Smooth muscle cell (in vitro differentiated cells): ENCODE data around the gene CLEC5A. TPM values are rescaled to one million over a fixed set of nuclear protein-coding genes. Genes with fewer than 3 reads are reported as not detected.

Experiments
- DNase-seq: peaks from one replicate; lab custom pipeline; 2025; ENCODE audit not compliant: unreplicated experiment; lab: John Stamatoyannopoulos, UW
- H2AFZ ChIP-seq: fragments of 200-600 bp; sonication (generic); 2 replicates; pipeline ENCODE4 v1.6.0; 2016; ENCODE audit warnings: antibody characterized with exemption, low read depth, mild to moderate bottlenecking
- H3F3A ChIP-seq: fragments of 200-600 bp; sonication (generic); 2 replicates; pipeline ENCODE4 v1.6.0; 2017; ENCODE audit warnings: antibody characterized with exemption, low read depth
- H3K27ac ChIP-seq: fragments of 200-600 bp; sonication (generic); 2 replicates; pipeline ENCODE4 v1.5.1; 2016; ENCODE audit warnings: low read depth, mild to moderate bottlenecking
- H3K27me3 ChIP-seq: fragments of 200-600 bp; sonication (generic); 2 replicates; pipeline ENCODE4 v1.6.1; 2016; ENCODE audit warnings: low read depth, mild to moderate bottlenecking
- H3K36me3 ChIP-seq: fragments of 200-600 bp; sonication (generic); 2 replicates; pipeline ENCODE4 v1.5.1; 2016; ENCODE audit warnings: low read depth
- H3K4me1 ChIP-seq: fragments of 200-600 bp; sonication (generic); 2 replicates; pipeline ENCODE4 v1.5.1; 2016; ENCODE audit warnings: low read depth
- H3K4me2 ChIP-seq: fragments of 200-600 bp; sonication (generic); 2 replicates; pipeline ENCODE4 v1.6.0; 2016; ENCODE audit warnings: mild to moderate bottlenecking
- H3K4me3 ChIP-seq: fragments of 200-600 bp; sonication (generic); 2 replicates; pipeline ENCODE4 v1.5.1; 2016; ENCODE audit warnings: mild to moderate bottlenecking
- H3K79me2 ChIP-seq: fragments of 200-600 bp; sonication (generic); 2 replicates; pipeline ENCODE4 v1.6.0; 2016; ENCODE audit warnings: low read depth, mild to moderate bottlenecking
- H3K9ac ChIP-seq: fragments of 200-600 bp; sonication (generic); 2 replicates; pipeline ENCODE4 v1.6.0; 2016; ENCODE audit warnings: low read depth
- H3K9me3 ChIP-seq: fragments of 200-600 bp; sonication (generic); replicated peaks from 2 replicates; pipeline ENCODE4 v1.5.1; 2016; ENCODE audit warnings: low read depth
- H4K20me1 ChIP-seq: fragments of 200-600 bp; sonication (generic); 2 replicates; pipeline ENCODE4 v1.6.0; 2016; ENCODE audit warnings: low read depth
- WGBS: methylation state at CpG from one replicate; pipeline ENCODE4 v1.1.7; 2016; ENCODE audit warnings: low lambda C conversion rate; 5-methylcytosine and 5-hydroxymethylcytosine counted together
- polyA plus RNA-seq: library from polyadenylated mRNA; unstranded; fragments of >200 nt; fragmentation: Nextera tagmentation; extraction: Ambion mirVana; gene quantifications from 2 replicates; pipeline ENCODE4 v1.2.1, GENCODE V29; 2016
- total RNA-seq: library from RNA; depleted of rRNA; stranded (reverse); fragments of >200 nt; gene quantifications from 2 replicates; pipeline ENCODE4 v1.2.3, GENCODE V29; 2014
- TF ChIP-seq, protein P1 (sequence below): fragments of 200-600 bp; sonication (generic); IDR thresholded peaks from 2 replicates; pipeline ENCODE4 v1.5.1; 2017; ENCODE audit warnings: borderline replicate concordance, mild to moderate bottlenecking, antibody characterized with exemption; ENCODE audit not compliant: insufficient read depth, poor library complexity, severe bottlenecking

The CLEC5A gene
- total and polyA plus RNA-seq, 2 experiments from 2014 or later, result not detected

DNA sequence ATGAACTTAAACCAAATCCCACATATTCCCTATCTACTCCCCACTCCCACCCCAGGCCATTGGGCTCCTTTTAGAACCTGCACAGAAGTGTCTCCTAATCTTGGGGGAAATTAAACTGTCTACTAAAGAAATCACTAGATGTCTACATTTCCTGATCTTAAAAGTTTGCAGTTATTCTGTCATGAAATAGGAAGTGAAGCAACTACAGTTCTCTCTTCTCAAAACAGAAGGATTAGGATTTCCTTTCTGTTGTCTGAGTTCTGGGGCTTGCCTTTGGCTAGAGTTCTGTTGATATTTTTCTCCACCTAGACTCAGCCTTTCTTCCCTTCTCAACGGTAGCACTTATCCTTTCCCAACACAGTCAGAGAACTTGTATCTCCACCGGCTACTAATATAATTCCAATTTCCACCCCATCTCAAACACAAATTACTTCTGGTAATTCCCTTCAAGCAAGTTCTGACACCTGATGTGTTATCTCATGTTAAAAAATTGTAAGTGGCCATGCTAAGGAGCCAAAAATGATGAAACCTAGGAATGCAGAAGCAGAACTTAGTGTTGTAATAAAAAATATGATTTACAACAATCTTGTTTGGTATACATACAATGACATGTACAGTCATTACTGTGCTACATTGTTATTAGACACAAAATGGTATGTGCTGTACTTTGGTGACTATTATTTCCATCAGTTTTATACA, 18.5 kb downstream of the CLEC5A start:
- H3F3A ChIP-seq, result no peaks in the 10 kb centered on the region
- no peaks in the 10 kb centered on the region for H3K27me3 ChIP-seq
- H3K36me3 ChIP-seq, result no peaks in the 10 kb centered on the region
- no peak for DNase-seq
- H2AFZ ChIP-seq, result no peak overlapping the region
- no peak overlapping the region for H3K4me3 ChIP-seq
- H4K20me1 ChIP-seq, result no peaks in the 10 kb centered on the region
- no peaks in the 10 kb centered on the region for H3K4me1 ChIP-seq
- no peak overlapping the region for H3K4me2 ChIP-seq
- 88% methylated on average over 2 of the region's 2 CpGs for WGBS
- TF ChIP-seq, protein P1, sequence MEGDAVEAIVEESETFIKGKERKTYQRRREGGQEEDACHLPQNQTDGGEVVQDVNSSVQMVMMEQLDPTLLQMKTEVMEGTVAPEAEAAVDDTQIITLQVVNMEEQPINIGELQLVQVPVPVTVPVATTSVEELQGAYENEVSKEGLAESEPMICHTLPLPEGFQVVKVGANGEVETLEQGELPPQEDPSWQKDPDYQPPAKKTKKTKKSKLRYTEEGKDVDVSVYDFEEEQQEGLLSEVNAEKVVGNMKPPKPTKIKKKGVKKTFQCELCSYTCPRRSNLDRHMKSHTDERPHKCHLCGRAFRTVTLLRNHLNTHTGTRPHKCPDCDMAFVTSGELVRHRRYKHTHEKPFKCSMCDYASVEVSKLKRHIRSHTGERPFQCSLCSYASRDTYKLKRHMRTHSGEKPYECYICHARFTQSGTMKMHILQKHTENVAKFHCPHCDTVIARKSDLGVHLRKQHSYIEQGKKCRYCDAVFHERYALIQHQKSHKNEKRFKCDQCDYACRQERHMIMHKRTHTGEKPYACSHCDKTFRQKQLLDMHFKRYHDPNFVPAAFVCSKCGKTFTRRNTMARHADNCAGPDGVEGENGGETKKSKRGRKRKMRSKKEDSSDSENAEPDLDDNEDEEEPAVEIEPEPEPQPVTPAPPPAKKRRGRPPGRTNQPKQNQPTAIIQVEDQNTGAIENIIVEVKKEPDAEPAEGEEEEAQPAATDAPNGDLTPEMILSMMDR, result no peak
- H3K27ac ChIP-seq, result no peak overlapping the region
- H3K9ac ChIP-seq, result no peak overlapping the region
- no peaks in the 10 kb centered on the region for H3K9me3 ChIP-seq
- H3K79me2 ChIP-seq, result no peaks in the 10 kb centered on the region

DNA sequence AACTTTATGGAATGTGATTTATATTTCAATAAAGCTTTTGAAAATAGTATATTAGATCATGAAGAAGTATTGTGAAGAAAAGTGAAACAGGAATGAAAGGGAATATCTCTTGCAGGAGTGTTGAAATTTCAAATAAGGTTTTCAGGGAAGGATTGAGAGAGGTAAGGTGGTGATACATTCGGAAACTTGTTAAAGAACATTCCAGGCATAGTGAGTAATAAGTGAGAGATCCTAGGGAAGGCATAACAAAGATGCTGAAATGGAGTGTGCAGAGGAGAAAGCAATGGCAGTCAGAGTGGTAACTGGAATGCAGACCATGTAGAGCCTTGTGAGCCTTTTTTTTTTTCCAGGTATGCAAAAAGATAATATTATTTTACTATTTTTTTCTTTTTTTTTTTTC, 26.5 kb downstream of the CLEC5A start:
- no peaks in the 10 kb centered on the region for H3K27me3 ChIP-seq
- H3K4me1 ChIP-seq, result no peaks in the 10 kb centered on the region
- no peak overlapping the region for H2AFZ ChIP-seq
- H3K4me2 ChIP-seq, result no peak overlapping the region
- whole genome bisulfite sequencing, result 69% methylated on average over 1 of the region's 1 CpG
- TF ChIP-seq, protein P1, result no peak
- DNase-seq, result no peak
- H3K9me3 ChIP-seq, result no peaks in the 10 kb centered on the region
- no peak overlapping the region for H3K27ac ChIP-seq
- no peak overlapping the region for H3K9ac ChIP-seq
- H3K36me3 ChIP-seq, result no peaks in the 10 kb centered on the region
- H3F3A ChIP-seq, result no peaks in the 10 kb centered on the region
- H4K20me1 ChIP-seq, result no peaks in the 10 kb centered on the region
- no peak overlapping the region for H3K4me3 ChIP-seq
- H3K79me2 ChIP-seq, result no peaks in the 10 kb centered on the region

DNA sequence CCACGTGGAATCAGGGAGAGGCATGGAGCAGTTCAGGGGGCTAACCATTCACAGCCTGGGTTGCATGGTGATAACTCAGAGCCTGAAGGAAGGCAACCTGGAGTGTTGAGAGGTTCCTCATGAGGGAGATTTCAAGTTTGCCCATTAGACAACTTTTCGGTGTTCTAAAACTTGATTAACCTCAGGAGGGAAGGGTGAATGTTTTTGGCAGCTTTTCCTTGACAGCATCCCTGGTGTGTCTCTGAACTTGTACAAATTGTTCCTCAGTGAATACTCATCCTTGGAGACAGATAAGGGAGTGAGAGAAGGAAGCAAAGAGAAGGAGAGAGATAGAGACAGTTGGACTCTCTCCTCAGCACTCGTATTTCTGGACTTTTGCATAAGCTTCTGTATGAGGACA, 30.7 kb downstream of the CLEC5A start, which contains the start of gene OR9A4:
Gene OR9A4, plus strand, starts transcription at position 301 of the 400 bp plus-strand sequence. CDS start 2,477 bp downstream, outside the sequence.
- Histone ChIP-seq H3K27me3 (no peaks in the 10 kb centered on the region), H2AFZ (no peak within 1 kb of the TSS), H4K20me1 (no peaks in the 10 kb centered on the region), H3K36me3 (no peaks in the 10 kb centered on the region), H3F3A (no peaks in the 10 kb centered on the region), H3K4me3 (no peak within 1 kb of the TSS), H3K4me1 (no peaks in the 10 kb centered on the region), H3K79me2 (no peaks in the 10 kb centered on the region), H3K27ac (no peak within 1 kb of the TSS), H3K4me2 (no peak within 1 kb of the TSS), H3K9ac (no peak within 1 kb of the TSS), H3K9me3 (no peaks in the 10 kb centered on the region)
- no peak for DNase-seq
- 88% methylated on average over 3 of the region's 3 CpGs for WGBS
- TF ChIP-seq, protein P1, result no peak

DNA sequence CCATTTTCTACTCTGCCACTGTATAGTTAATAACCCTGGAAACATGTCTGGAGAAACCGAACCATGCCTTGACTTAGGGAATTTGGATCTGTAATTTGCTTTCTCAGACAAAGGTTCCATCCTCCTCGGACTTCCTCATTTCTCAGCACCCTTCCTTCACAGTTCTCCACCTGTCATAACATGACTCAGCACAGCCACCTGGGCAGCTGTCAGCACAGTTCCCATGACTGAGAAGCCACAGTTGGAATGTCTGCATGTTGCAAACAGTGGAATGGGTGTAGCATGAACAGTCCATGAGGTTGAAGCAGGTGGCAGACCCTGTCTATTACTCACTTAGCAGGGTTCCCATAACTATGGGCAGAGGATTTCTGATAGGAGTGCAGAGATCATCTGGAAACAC, 31.2 kb downstream of the CLEC5A start:
- Histone ChIP-seq H2AFZ (no peak overlapping the region), H3K9ac (no peak overlapping the region), H3K27ac (no peak overlapping the region), H3K4me2 (no peak overlapping the region), H3F3A (no peaks in the 10 kb centered on the region), H3K4me3 (no peak overlapping the region), H3K36me3 (no peaks in the 10 kb centered on the region), H3K9me3 (no peaks in the 10 kb centered on the region), H4K20me1 (no peaks in the 10 kb centered on the region), H3K79me2 (no peaks in the 10 kb centered on the region), H3K27me3 (no peaks in the 10 kb centered on the region), H3K4me1 (no peaks in the 10 kb centered on the region)
- DNase-seq, result no peak
- WGBS, result 85% methylated on average over 2 of the region's 2 CpGs
- TF ChIP-seq, protein P1, result no peak
